D721Med (cell line): ENCODE data around the gene EYS.

ENCODE experiments used
- DNase-seq: peaks from one replicate; pipeline ENCODE4 v3.0.0; 2011; ENCODE audit warnings: low spot score; ENCODE audit not compliant: insufficient read length
- FAIRE-seq: peaks from 2 replicates; lab custom pipeline; 2011; peaks lifted over from hg19 to GRCh38; lab: Jason Lieb, UNC
- TF ChIP-seq, protein P1 (sequence below): IDR thresholded peaks from 2 replicates; pipeline ENCODE4 v1.5.1; 2012; ENCODE audit warnings: mild to moderate bottlenecking, control low read depth; ENCODE audit not compliant: insufficient read depth; ENCODE audit errors: missing control alignments

The EYS gene

DNA sequence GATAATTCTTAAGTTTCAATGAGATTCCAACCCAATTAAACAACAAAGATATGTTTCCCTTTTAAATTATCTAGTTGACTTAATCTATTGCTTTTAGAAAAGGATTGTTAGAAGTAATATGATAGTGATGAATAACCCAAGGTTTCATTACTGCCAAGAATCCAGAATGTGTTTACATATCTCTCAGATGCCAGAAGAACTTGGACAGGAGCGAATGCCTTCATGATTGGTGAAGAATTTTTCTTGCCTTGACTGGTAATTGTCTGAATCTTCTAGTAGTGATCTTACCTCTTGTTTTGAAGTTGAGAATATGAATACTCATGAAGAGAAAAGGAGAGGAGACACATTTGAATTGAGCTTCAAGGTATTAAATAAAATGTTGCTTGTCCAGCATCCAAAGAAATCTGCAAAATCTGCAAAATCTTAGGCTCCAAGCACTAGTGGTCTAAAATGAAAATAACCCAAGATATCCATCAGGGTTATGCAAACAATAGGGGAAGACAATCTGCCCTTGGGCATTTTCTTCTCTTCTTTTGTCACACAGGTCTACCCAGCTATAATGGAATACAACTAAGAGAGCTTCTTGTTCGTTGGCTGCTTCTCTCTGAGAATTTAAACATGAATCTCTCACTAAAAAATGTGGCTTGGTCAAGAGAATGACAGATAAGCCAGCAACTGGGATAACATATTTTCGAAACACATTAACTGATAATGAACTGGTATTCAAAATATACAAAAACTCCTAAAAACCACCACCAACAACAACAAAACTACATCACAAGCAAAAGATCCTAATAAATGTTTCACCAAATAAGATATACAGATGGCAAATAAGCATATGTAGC lies 928.9 kb downstream of the EYS start:
- DNase-seq (no peak), FAIRE-seq (peak; percentile 74)
- TF ChIP-seq, protein P1, sequence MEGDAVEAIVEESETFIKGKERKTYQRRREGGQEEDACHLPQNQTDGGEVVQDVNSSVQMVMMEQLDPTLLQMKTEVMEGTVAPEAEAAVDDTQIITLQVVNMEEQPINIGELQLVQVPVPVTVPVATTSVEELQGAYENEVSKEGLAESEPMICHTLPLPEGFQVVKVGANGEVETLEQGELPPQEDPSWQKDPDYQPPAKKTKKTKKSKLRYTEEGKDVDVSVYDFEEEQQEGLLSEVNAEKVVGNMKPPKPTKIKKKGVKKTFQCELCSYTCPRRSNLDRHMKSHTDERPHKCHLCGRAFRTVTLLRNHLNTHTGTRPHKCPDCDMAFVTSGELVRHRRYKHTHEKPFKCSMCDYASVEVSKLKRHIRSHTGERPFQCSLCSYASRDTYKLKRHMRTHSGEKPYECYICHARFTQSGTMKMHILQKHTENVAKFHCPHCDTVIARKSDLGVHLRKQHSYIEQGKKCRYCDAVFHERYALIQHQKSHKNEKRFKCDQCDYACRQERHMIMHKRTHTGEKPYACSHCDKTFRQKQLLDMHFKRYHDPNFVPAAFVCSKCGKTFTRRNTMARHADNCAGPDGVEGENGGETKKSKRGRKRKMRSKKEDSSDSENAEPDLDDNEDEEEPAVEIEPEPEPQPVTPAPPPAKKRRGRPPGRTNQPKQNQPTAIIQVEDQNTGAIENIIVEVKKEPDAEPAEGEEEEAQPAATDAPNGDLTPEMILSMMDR, result no peak

DNA sequence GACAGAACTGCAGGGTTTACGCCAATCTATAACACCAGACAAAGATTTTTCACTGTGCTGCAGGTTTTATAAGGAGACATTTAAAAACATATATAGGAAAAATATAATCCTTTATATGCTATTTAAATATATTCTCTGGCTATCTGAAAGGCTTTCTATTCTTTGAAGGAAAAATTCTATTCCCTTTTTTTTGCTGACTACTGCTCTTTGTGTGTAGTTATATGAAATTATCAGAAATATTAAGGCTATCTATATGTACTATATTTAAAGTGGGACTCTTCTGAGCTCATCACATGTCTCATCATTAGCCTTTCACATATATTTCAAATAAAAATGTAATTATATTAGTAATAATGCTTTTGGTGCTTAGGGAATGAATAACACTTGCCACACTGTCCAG lies 930.7 kb downstream of the EYS start:
- no peak for DNase-seq
- TF ChIP-seq, protein P1, result no peak
- no peak for FAIRE-seq

DNA sequence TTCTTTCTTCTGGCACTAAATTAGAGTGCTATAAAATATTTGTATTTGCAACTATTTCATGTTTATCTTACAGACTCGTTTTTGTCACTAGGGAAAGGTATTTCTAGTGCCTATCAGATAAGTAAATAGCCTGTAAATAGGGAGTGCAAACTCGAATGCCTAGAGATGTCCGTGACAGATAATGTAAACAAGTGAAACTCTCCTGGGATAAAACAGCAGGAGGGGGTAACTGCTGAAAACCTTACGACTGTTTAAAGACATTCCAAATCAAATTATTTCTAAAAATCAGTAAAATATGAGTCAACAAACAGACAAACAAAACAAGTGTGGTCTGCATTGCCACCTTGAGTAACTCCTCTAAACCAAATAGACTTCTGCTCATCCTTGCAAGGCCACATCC lies 932.1 kb downstream of the EYS start:
- FAIRE-seq (no peak), DNase-seq (no peak)
- TF ChIP-seq, protein P1, result no peak

DNA sequence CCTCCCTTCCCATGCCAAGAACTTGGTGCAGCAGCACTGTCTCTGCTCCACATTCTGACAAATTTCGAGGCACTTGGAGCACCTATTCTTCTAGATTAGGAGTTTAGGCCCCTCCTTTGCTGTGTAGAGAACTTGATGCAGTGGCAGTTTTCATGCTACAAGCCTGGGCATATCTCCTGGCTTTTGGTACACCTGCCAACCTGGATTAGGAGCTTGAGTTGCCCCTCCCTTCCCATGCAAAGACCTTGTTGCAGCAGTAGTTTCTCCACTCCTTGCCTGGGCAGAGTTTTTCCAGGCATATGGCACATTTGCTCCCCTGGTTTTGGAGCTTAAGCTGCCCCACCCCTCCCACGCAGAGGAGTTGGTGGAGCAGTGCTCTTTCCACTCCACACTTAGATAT lies 956.1 kb downstream of the EYS start:
- no peak for DNase-seq
- TF ChIP-seq, protein P1, result no peak
- no peak for FAIRE-seq

DNA sequence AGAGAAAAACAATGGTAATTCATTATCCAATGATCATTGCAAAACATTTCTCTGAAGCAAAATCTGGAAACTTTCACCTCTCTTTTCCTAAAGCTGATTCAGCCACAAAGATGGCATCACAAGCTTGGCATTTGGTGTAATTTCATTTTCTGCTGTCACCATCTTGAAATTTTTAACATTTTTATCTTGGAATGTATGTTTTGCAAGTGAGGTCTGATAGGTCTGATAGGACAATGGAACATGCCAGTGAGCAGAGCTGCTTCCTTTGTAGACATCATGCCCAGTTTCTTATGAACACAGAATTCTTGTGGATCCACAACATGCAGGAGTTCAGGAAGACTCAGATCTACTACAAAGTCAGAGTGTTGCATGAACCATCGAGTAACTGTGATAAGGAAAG lies 969.6 kb downstream of the EYS start:
- DNase-seq (no peak), FAIRE-seq (peak; percentile 61)
- TF ChIP-seq, protein P1, result no peak

DNA sequence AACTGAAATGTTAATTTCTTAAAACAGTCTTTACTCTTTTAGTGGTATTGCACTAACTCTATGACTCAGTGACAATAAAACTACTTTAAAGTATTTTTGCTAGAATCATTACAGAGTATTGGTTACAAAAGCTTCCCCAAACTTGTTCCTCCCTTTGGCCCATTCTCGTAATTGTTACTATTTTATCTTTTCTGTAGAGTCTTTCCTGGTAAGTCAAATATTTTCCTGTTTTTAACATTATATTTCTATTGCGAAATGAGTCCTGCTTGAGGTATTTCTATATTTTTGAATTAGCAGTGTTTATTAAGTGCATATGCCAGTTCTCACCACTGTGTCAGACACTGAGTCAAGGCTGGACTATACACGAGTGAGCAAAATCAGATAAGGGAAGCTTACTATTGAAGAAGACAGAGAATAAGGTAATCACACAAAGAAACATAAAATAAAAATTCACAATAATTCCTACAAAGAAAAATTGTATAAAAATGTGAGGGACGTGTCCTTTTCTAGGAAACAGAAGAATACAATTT lies 970.5 kb downstream of the EYS start:
- TF ChIP-seq, protein P1, result no peak
- no peak for DNase-seq
- FAIRE-seq, result no peak

DNA sequence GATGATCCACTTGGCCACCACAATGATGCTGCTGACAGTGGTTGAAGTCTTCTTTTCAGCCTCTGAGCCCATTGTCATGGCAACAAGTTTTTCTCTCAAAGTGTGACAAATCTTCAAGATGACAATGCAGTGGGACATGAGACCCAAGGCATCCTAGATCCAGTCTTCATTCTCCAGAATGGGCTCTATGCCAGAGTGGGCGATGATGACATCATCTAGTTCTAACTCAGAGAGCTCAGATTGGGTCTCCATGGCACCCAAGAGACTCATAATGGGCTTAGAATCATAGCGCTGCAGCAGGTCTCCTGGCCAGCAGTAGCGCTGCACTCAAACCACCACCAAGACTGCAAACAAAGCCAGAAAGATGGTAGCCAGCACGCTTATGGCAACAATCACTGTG lies 973.6 kb downstream of the EYS start:
- no peak for DNase-seq
- FAIRE-seq, result no peak
- TF ChIP-seq, protein P1, result no peak
